ENCODE measurements around the gene DNAH1. TPM values are rescaled to one million over a fixed set of nuclear protein-coding genes. Genes with fewer than 3 reads are reported as not detected.

Gene DNAH1
- total RNA-seq = 1.9 and 5.0 TPM in 2 replicates

DNA sequence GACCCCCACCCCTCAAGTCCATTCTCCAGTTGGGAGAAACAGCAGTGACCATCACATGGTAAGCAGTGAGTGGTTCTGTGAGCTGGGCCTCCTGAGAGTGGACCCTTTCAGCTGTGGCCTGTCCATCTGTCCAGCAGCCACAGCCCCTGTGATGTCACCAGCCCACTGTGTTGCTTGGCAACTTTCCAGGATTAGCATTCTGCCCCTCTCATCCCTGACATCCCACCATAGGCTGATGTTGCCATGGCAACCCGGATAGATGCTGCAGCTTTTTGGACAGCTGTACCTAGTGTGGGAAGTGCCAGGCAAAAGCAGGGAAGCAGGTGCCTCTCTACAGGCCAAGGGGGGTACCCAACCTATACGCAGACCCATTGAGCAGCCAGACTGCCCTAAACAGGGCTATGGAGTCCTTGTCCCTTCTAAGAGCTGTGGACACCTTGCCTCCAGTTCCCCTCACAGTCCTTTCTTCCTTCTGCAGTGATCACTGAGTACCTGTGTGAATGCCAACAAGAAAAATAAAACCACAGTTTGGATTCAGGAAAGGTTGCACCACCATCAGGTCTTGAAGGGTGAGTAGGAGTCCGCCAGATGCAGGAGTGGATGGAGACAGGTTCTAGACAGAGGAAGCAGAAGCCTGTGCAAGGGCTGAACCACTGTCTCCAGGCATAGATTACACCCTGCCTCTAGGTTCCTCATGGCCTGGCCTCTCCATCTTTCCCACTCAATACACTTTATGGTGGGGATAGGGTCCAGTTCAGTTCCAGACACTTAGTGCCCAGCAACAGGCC, at the start of gene DNAH1:
Gene DNAH1, plus strand, starts transcription at position 343 of the 788 bp plus-strand sequence. CDS start 6,124 bp downstream, outside the sequence.

DNA sequence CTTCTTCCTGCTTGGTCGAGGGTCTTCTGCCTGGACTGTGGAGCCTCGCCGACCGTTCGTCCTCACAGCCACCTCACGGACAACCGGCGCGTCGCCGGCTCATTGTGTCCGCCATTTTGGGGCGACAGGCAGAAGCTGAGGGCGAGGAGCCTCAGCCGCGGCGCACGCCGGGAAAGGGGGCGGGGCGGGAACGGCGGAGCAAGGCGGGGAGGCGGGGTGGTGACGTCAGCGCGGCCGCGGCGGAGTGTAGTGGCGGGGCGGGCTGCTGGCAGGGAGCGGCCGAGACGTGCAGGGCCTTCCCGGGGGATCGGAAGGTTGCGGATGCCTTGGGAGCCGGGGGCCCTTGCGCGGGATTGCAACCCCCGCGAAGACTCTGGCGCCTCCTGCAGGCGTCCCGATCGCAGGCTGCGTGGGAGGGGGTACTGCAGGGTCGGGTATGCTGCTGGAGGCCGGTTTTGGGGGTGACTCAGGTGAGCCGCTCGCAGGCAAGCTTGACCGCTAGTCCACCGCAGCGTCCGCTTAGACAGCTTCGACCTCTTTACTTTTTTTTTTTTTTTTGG, 37.5 kb upstream of the DNAH1 start, which contains the start of gene WDR82:
Gene WDR82, minus strand, starts transcription at position 140 of the 560 bp plus-strand sequence. CDS start 288 bp downstream, outside the sequence.

DNA sequence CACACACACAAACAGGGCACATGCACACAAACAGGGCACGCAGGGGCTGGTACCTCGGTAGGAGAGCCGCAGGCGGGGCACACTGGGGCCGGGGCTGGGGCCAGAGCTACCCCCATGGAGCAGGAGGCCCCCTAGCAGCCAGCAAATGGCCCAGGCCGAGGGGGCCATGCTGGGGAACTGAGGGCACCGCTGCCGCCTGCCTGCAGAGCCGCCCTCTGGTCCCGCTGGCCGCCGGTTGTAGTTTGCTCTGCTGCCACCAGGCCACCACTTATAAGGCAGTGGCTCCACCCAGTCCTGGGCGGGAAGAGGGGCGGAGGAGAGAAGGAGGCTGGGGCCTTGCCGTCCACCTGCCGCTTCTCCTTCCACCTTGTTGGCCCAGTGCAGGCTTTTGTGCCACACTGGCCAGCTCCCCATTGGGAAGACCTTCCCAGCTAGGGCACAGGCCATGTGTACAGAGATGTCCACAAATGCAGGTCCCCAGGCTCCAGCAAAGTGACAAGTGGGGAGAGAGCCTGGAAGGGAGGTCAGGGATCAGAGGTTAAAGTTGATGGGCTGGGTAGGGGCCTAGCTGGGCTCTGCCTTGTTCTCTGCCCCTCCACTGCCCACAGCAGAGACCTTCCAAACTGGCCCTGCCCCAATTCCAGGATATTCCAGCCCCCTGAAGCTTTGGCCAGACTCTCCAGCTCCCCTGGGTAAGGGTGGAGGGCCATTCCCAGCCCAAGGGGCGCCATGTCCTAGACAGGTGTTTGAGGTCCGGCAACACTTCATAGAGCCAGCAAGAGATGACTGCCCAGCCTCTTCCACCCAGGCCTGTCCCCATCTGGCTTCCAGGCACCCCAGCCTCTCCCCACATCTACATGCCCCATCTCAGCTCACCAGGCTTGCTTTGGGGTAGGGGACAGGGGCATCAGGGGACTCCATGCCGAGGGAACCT, 129.0 kb downstream of the DNAH1 start, which contains the start of gene SEMA3G:
Gene SEMA3G, minus strand, starts transcription at position 244 of the 934 bp plus-strand sequence. Its CDS starts 76 bp downstream, at position 168.

Other genes starting within 250 kb of the DNAH1 start
- gene POC1A, start 161.9 kb upstream of the DNAH1 start, total RNA-seq = 5.5 and 15.0 TPM in 2 replicates
- gene ALAS1, start 118.2 kb upstream of the DNAH1 start, total RNA-seq = 45.7 and 68.5 TPM in 2 replicates
- gene TLR9, start 90.7 kb upstream of the DNAH1 start, total RNA-seq = under 0.01 and 0.17 TPM in 2 replicates
- gene TWF2, start 77.2 kb upstream of the DNAH1 start, total RNA-seq = 96.8 and 120 TPM in 2 replicates
- gene PPM1M, start 70.6 kb upstream of the DNAH1 start, total RNA-seq = 27.3 and 47.1 TPM in 2 replicates
- gene WDR82, start 37.7 kb upstream of the DNAH1 start, total RNA-seq = 66.3 and 69.6 TPM in 2 replicates
- gene GLYCTK, start 28.5 kb upstream of the DNAH1 start, total RNA-seq = 5.8 and 16.6 TPM in 2 replicates
- 59.1 and 80.7 TPM in 2 replicates for gene BAP1, start 93.7 kb downstream of the DNAH1 start, total RNA-seq
- gene PHF7, start 94.3 kb downstream of the DNAH1 start, total RNA-seq = 3.1 and 3.8 TPM in 2 replicates
- under 0.01 and 0.15 TPM in 2 replicates for gene SEMA3G, start 128.8 kb downstream of the DNAH1 start, total RNA-seq
- gene TNNC1, start 137.7 kb downstream of the DNAH1 start, total RNA-seq = 0.66 TPM in 1 of 2 replicates, not detected in the other
- gene NISCH, start 139.3 kb downstream of the DNAH1 start, total RNA-seq = 76.1 and 104 TPM in 2 replicates
- 0.17 and 1.6 TPM in 2 replicates for gene STAB1, start 179.0 kb downstream of the DNAH1 start, total RNA-seq
- gene NT5DC2, start 217.5 kb downstream of the DNAH1 start, total RNA-seq = 43.8 and 64.3 TPM in 2 replicates
- 2.6 and 20.4 TPM in 2 replicates for gene UQCC5, start 220.3 kb downstream of the DNAH1 start, total RNA-seq

Data from smooth muscle cell of trachea (primary cell).